HepG2 (cell line): ENCODE measurements around the gene HAX1. TPM values are rescaled to one million over a fixed set of nuclear protein-coding genes. Genes with fewer than 3 reads are reported as not detected.
"Not testable (repeated sequence)": the region's sequence is repeated elsewhere in the genome, so short reads cannot be mapped to it uniquely, and the experiment has no call there.

Source experiments
- ATAC-seq: fragments of 200-7000 bp; cut with Tn5 transposase; 3 replicates; pipeline ENCODE4 v1.9.1; 2020; ENCODE audit warnings: mild to moderate bottlenecking, moderate library complexity
- BruUV-seq: library from RNA; stranded (reverse); fragments of 400-500 nt; replicated peaks from 2 replicates; lab custom pipeline; 2021; lab: Mats Ljungman, UMichigan
- CTCF ChIA-PET: fragments of 300-600 bp; formaldehyde crosslinking; extraction: SDS; loops from one replicate; lab custom pipeline; 2021; ENCODE audit warnings: low total read pairs, inconsistent platforms, low intra/inter-chr PET ratio; lab: Yijun Ruan, JAX
- POLR2A ChIA-PET: fragments of 350-600 bp; sonication (Branson Sonifier 250); formaldehyde crosslinking; loops from one replicate; lab custom pipeline; 2020; ENCODE audit warnings: antibody characterized with exemption, inconsistent platforms; lab: Yijun Ruan, JAX
- DNase-seq: peaks from one replicate; pipeline ENCODE4 v3.0.0-alpha.2; 2015; ENCODE audit warnings: low spot score
- FAIRE-seq: peaks from 3 replicates; lab custom pipeline; 2011; peaks lifted over from hg19 to GRCh38; lab: Jason Lieb, UNC
- H2AFZ ChIP-seq: one replicate; pipeline ENCODE4 v1.6.1; 2011; ENCODE audit warnings: low read length, inconsistent platforms
- H3K27ac ChIP-seq: fragments of 300-600 bp; 3 replicates; pipeline ENCODE4 v1.8.0; 2011; ENCODE audit warnings: mixed run types, mild to moderate bottlenecking, mixed read lengths, low read length, inconsistent platforms; ENCODE audit not compliant: insufficient read depth; ENCODE audit errors: extremely low read length
- H3K27me3 ChIP-seq, 2 experiments: fragments of 200-600 bp in 1 of 2; 2 replicates in 1 of 2; 3 replicates in 1 of 2; pipeline versions ENCODE4 v1.6.0 to v1.8.0; 2011; ENCODE audit warnings: low read length in 2 of 2, mild to moderate bottlenecking in 2 of 2, moderate library complexity in 2 of 2, inconsistent platforms in 1 of 2; ENCODE audit not compliant: insufficient read depth in 2 of 2, control insufficient read depth in 1 of 2
- H3K36me3 ChIP-seq, 2 experiments: fragments of 200-600 bp in 1 of 2; replicated peaks in 1 of 2; 2 replicates in 1 of 2; 3 replicates in 1 of 2; pipeline versions ENCODE4 v1.5.1 to v1.8.0; 2011; ENCODE audit warnings: low read length in 2 of 2, inconsistent platforms in 1 of 2; ENCODE audit not compliant: insufficient read depth in 2 of 2, control insufficient read depth in 1 of 2
- H3K4me1 ChIP-seq: 2 replicates; pipeline ENCODE4 v1.5.1; 2012; ENCODE audit warnings: low read length, inconsistent platforms; ENCODE audit not compliant: insufficient read depth
- H3K4me2 ChIP-seq: 2 replicates; pipeline ENCODE4 v1.6.0; 2011; ENCODE audit warnings: low read depth, low read length, inconsistent platforms
- H3K4me3 ChIP-seq, 3 experiments: fragments of 200-600 bp in 1 of 3; sonication (generic), shearing (Covaris generic) in 1 of 3; replicated peaks in 1 of 3; 2 replicates each; pipeline ENCODE4 v1.5.1; 2011 to 2016; ENCODE audit warnings: low read length in 3 of 3, inconsistent platforms in 2 of 3, low read depth in 2 of 3, mild to moderate bottlenecking in 2 of 3, control low read depth in 1 of 3, mixed read lengths in 1 of 3; ENCODE audit not compliant: insufficient read depth in 1 of 3
- H3K79me2 ChIP-seq: one replicate; pipeline ENCODE4 v1.6.1; 2011; ENCODE audit warnings: low read length, inconsistent platforms; ENCODE audit not compliant: insufficient read depth
- H3K9ac ChIP-seq: 2 replicates; pipeline ENCODE4 v1.6.0; 2011; ENCODE audit warnings: mild to moderate bottlenecking, low read depth, low read length, inconsistent platforms; ENCODE audit not compliant: insufficient read depth
- H3K9me3 ChIP-seq: 2 replicates; pipeline ENCODE4 v1.5.1; 2012; ENCODE audit warnings: mild to moderate bottlenecking, low read length
- H4K20me1 ChIP-seq: 2 replicates; pipeline ENCODE4 v1.6.0; 2011; ENCODE audit warnings: inconsistent platforms, mild to moderate bottlenecking, low read length, moderate library complexity; ENCODE audit not compliant: insufficient read depth
- SKIL ChIP-seq: sonication (generic); formaldehyde crosslinking; IDR thresholded peaks from 2 replicates; pipeline ENCODE4 v1.8.0; 2022; ENCODE audit warnings: missing genetic modification reagents, mild to moderate bottlenecking, moderate library complexity, borderline replicate concordance
- ZNF124 ChIP-seq: sonication (generic); formaldehyde crosslinking; IDR thresholded peaks from 2 replicates; pipeline ENCODE4 v1.4.0; 2020; ENCODE audit warnings: missing genetic modification reagents
- ZNF335 ChIP-seq: sonication (generic); formaldehyde crosslinking; IDR thresholded peaks from 2 replicates; pipeline ENCODE4 v1.4.0; 2020; ENCODE audit warnings: missing genetic modification reagents
- ZNF567 ChIP-seq: sonication (generic); formaldehyde crosslinking; IDR thresholded peaks from 2 replicates; pipeline ENCODE4 v1.8.1; 2023; ENCODE audit warnings: mild to moderate bottlenecking, missing genetic modification reagents, borderline replicate concordance
- ZNF589 ChIP-seq: sonication (generic); formaldehyde crosslinking; conservative IDR thresholded peaks from 2 replicates; pipeline ENCODE4 v1.8.0; 2022; ENCODE audit warnings: mild to moderate bottlenecking, moderate library complexity, missing genetic modification reagents
- WGBS: methylation state at CpG from one replicate; pipeline ENCODE4 v1.1.6; 2017; ENCODE audit warnings: low lambda C conversion rate; 5-methylcytosine and 5-hydroxymethylcytosine counted together
- in situ Hi-C: cut with HindIII; loops from 2 replicates; pipeline ENCODE4 v1.10.0; 2017; ENCODE audit warnings: low pct_unique_long_range_greater_than_20kb; ENCODE audit not compliant: extremely low pct_ligation_motif_present
- intact Hi-C: fragments of 100-400 bp; cut with micrococcal nuclease; formaldehyde crosslinking; loops from one replicate; pipeline ENCODE4 v1.10.0; 2022; ENCODE audit not compliant: unreplicated experiment
- polyA plus RNA-seq, 8 experiments: library from polyadenylated mRNA; depleted of rRNA in 3 of 8; stranded (reverse) in 7 of 8; unstranded in 1 of 8; fragments of >200 nt; fragmentation: Illumina TruSeq in 4 of 8; extraction: Trizol in 4 of 8; gene quantifications; 2 replicates each; pipeline versions ENCODE4 v1.2.1 to v1.2.3, GENCODE V29; 2011 to 2016; ENCODE audit warnings: low read depth in 4 of 8, missing spikeins in 1 of 8, mixed read lengths in 1 of 8; ENCODE audit not compliant: insufficient read depth in 1 of 8
- total RNA-seq, 5 experiments: library from RNA; depleted of rRNA; stranded (reverse); fragments of >200 nt; fragmentation: Illumina TruSeq; extraction: Trizol; gene quantifications; 2 replicates each; pipeline ENCODE4 v1.2.3, GENCODE V29; 2016; ENCODE audit warnings: low read depth in 1 of 5
- TF ChIP-seq, protein P1 (sequence below): IDR thresholded peaks from 2 replicates; pipeline ENCODE4 v1.6.1; 2012; ENCODE audit warnings: low read length, improper control_type of control experiment

The HAX1 gene
- total and polyA plus RNA-seq, 2 of the 13 experiments (the other 11 are each of a cell fraction or from before 2014, with no cell fraction given), result 89.2 to 128 TPM

GRCh38 chr1:154306151-154306550 lies 33.7 kb downstream of the HAX1 start:
- H3K9me3 ChIP-seq, result no peaks in the 10 kb centered on the region
- POLR2A ChIA-PET, result interaction anchor here (1.4 kb wide), 1 partner anchor 29 kb away, joined by 3 read pairs; no protein-coding TSS in a partner anchor
- H3K4me2 ChIP-seq, result no peak overlapping the region
- no peaks in the 10 kb centered on the region for H4K20me1 ChIP-seq
- FAIRE-seq, result no peak
- no peaks in the 10 kb centered on the region for H3K27me3 ChIP-seq
- intact Hi-C loops, result no loop called here
- CTCF ChIA-PET, result no interaction called here
- no peak for DNase-seq
- H3K27ac ChIP-seq, result no peak overlapping the region
- no peaks in the 10 kb centered on the region for H3K36me3 ChIP-seq
- H3K4me3 ChIP-seq, result no peak overlapping the region
- no peaks in the 10 kb centered on the region for H3K79me2 ChIP-seq
- no peak for ATAC-seq
- no peak overlapping the region for H3K9ac ChIP-seq
- no peak for TF ChIP-seq SKIL
- TF ChIP-seq ZNF567 (CRISPR knock-in tag), result no peak
- TF ChIP-seq ZNF124 (CRISPR knock-in tag), result no peak
- no peak for TF ChIP-seq ZNF589 (CRISPR knock-in tag)
- TF ChIP-seq ZNF335 (CRISPR knock-in tag), result no peak
- TF ChIP-seq, protein P1, sequence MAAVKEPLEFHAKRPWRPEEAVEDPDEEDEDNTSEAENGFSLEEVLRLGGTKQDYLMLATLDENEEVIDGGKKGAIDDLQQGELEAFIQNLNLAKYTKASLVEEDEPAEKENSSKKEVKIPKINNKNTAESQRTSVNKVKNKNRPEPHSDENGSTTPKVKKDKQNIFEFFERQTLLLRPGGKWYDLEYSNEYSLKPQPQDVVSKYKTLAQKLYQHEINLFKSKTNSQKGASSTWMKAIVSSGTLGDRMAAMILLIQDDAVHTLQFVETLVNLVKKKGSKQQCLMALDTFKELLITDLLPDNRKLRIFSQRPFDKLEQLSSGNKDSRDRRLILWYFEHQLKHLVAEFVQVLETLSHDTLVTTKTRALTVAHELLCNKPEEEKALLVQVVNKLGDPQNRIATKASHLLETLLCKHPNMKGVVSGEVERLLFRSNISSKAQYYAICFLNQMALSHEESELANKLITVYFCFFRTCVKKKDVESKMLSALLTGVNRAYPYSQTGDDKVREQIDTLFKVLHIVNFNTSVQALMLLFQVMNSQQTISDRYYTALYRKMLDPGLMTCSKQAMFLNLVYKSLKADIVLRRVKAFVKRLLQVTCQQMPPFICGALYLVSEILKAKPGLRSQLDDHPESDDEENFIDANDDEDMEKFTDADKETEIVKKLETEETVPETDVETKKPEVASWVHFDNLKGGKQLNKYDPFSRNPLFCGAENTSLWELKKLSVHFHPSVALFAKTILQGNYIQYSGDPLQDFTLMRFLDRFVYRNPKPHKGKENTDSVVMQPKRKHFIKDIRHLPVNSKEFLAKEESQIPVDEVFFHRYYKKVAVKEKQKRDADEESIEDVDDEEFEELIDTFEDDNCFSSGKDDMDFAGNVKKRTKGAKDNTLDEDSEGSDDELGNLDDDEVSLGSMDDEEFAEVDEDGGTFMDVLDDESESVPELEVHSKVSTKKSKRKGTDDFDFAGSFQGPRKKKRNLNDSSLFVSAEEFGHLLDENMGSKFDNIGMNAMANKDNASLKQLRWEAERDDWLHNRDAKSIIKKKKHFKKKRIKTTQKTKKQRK, result no peak
- TF ChIP-seq, all 625 proteins: peak for 0
- H2AFZ ChIP-seq, result no peak overlapping the region
- in situ Hi-C loops, result no loop called here
- no TSS peak for BruUV-seq
- no peaks in the 10 kb centered on the region for H3K4me1 ChIP-seq
- 38% methylated on average over 3 of the region's 3 CpGs for WGBS

- CTCF ChIA-PET, ATAC-seq, POLR2A ChIA-PET, DNase-seq, H3K4me3 ChIP-seq, H3K27ac ChIP-seq, H3K36me3 ChIP-seq, H3K79me2 ChIP-seq, H3K9ac ChIP-seq, BruUV-seq, H4K20me1 ChIP-seq, H3K27me3 ChIP-seq, H3K4me2 ChIP-seq, in situ Hi-C loops, FAIRE-seq, H3K9me3 ChIP-seq, H2AFZ ChIP-seq, intact Hi-C loops, H3K4me1 ChIP-seq: not testable (repeated sequence)
- WGBS, result 41% methylated on average over 4 of the region's 4 CpGs
Measured at GRCh38 chr1:154307670-154308270, 35.3 kb downstream of the HAX1 start.
